Measurements from ENCODE around the gene DACT3.

Gene DACT3

GRCh38 chr19:46665072-46665471 lies 4.1 kb upstream of the DACT3 start:
- DNase-seq (ENCODE audit: low spot score), result no peak

GRCh38 chr19:46661735-46662592 lies 982 bp upstream of the DACT3 start:
- DNase-seq (ENCODE audit: low spot score), result peak; percentile 69

- no peak for DNase-seq (ENCODE audit: low spot score)
These were observed 397 bp downstream of the DACT3 start for GRCh38 chr19:46660551-46661019.

GRCh38 chr19:46660008-46660517 lies 919 bp downstream of the DACT3 start:
- no peak for DNase-seq (ENCODE audit: low spot score)

- DNase-seq (ENCODE audit: low spot score), result no peak
These were observed 1.6 kb downstream of the DACT3 start for GRCh38 chr19:46659151-46660007.

- no peak for DNase-seq (ENCODE audit: low spot score)
These were observed 4.4 kb downstream of the DACT3 start for GRCh38 chr19:46656541-46656940.

- DNase-seq (ENCODE audit: low spot score), result no peak
These were observed 6.3 kb downstream of the DACT3 start for GRCh38 chr19:46654621-46655152.

- no peak for DNase-seq (ENCODE audit: low spot score)
These were observed 10.5 kb downstream of the DACT3 start for GRCh38 chr19:46650445-46650844.

GRCh38 chr19:46648961-46649960 lies 11.7 kb downstream of the DACT3 start:
- no peak for DNase-seq (ENCODE audit: low spot score)

GRCh38 chr19:46648060-46648960 lies 12.7 kb downstream of the DACT3 start:
- no peak for DNase-seq (ENCODE audit: low spot score)

- DNase-seq (ENCODE audit: low spot score), result no peak
These were observed 14.6 kb downstream of the DACT3 start for GRCh38 chr19:46646402-46646801.

- DNase-seq (ENCODE audit: low spot score), result no peak
These were observed 16.3 kb downstream of the DACT3 start for GRCh38 chr19:46644720-46645119.

GRCh38 chr19:46640656-46641055 lies 20.3 kb downstream of the DACT3 start:
- DNase-seq (ENCODE audit: low spot score), result no peak

- no peak for DNase-seq (ENCODE audit: low spot score)
These were observed 21.4 kb downstream of the DACT3 start for GRCh38 chr19:46639358-46640182.

GRCh38 chr19:46637224-46637623 lies 23.8 kb downstream of the DACT3 start:
- DNase-seq (ENCODE audit: low spot score), result no peak

- no peak for DNase-seq (ENCODE audit: low spot score)
These were observed 24.8 kb downstream of the DACT3 start, which contains the start of gene GNG8 for GRCh38 chr19:46635920-46636761. Gene GNG8, minus strand, starts transcription at chr19:46636202. Its CDS starts 1,520 bp downstream, at chr19:46634682.

GRCh38 chr19:46634656-46635218 lies 26.2 kb downstream of the DACT3 start:
- no peak for DNase-seq (ENCODE audit: low spot score)

All from activated CD4-positive, alpha-beta T cell treated with anti-CD3 and anti-CD28 coated beads, Interleukin-2, Interleukin-4, amounts not matched to agents 100 ng/mL and 50 ng/mL, durations not matched to agents 16 hours and 8 hours (primary cell).